ENCODE results near the gene CENPB. TPM values are rescaled to one million over a fixed set of nuclear protein-coding genes. Genes with fewer than 3 reads are reported as not detected.

The CENPB gene
- total RNA-seq, 1 donor from 2014 or later = 83.6 TPM

DNA sequence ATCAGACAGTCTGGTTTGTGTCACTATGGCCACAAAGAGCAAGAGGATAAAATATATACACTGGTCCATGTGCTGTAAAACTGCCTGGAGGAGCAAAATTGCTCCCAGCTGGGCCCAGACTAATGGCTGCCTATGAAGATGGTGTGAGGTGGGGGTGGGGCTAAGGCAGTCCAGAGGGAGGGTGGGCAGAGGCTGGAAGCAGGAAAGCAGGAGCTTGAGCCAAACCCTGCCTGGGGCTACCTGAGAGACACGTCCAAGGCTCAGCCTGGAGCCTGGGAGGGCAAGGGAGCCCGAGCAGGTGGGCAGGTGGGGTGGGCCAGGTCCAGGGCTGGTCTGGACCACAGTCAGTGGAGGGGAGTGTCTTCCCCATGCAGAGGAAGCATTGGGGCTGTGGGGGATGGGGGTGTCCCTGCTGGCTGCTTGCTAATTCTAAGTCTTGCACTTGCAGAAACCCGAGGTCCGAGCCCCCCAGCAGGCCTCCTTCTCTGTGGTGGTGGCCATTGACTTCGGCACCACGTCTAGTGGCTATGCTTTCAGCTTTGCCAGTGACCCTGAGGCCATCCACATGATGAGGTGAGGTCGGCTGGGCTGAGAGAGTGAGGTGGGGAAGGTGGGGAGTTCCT is 44.6 kb downstream of the CENPB start:
- TF ChIP-seq, protein P1, sequence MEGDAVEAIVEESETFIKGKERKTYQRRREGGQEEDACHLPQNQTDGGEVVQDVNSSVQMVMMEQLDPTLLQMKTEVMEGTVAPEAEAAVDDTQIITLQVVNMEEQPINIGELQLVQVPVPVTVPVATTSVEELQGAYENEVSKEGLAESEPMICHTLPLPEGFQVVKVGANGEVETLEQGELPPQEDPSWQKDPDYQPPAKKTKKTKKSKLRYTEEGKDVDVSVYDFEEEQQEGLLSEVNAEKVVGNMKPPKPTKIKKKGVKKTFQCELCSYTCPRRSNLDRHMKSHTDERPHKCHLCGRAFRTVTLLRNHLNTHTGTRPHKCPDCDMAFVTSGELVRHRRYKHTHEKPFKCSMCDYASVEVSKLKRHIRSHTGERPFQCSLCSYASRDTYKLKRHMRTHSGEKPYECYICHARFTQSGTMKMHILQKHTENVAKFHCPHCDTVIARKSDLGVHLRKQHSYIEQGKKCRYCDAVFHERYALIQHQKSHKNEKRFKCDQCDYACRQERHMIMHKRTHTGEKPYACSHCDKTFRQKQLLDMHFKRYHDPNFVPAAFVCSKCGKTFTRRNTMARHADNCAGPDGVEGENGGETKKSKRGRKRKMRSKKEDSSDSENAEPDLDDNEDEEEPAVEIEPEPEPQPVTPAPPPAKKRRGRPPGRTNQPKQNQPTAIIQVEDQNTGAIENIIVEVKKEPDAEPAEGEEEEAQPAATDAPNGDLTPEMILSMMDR (conservative IDR thresholded peaks at IDR 0.05) = no peak
- no peak for DNase-seq (ENCODE audit: low read depth, low spot score)
- H3K9me3 Mint-ChIP-seq = no peaks in the 10 kb centered on the region
- no peak overlapping the region for H3K4me3 Mint-ChIP-seq
- H3K27ac Mint-ChIP-seq (ENCODE audit: unreplicated experiment) = no peak overlapping the region
- no peaks in the 10 kb centered on the region for H3K36me3 Mint-ChIP-seq (ENCODE audit: low read depth)
- peaks cover 34% of the 10 kb centered on the region for H3K27me3 Mint-ChIP-seq (ENCODE audit: low read depth)
- peaks cover 30% of the 10 kb centered on the region for H3K4me1 Mint-ChIP-seq

DNA sequence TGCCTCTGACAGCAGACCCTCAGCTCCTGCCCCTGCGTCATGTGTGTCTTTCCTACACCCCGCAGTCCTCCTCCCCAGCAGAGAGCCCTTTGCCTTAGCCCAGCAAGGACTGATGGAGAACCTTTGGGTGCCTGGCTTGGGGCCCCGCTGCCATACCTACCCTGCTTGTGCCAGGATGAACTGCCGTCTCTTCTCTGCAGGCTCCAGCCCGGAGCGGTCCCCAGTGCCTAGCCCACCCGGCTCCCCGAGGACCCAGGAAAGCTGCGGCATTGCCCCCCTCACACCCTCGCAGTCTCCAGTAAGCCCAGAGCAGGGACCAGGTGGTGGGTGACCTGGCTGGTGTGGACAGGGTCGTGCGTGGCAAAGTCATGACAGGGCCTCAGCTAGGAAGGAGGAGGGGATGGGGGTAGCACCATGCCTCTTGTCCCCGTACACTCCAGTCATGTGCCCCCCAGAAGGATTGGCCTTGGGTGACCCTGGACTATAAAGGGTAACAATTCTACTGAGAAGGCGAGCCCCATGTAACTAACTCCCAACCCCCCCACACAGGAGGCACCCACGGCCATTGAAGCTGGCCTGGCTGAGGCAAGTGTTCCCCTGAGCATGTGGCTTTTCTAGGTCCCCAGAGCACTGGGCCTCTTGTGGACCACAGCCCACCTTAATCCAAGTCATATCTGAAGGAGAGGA is 45.8 kb downstream of the CENPB start:
- Mint-ChIP-seq H3K9me3 (no peaks in the 10 kb centered on the region), H3K36me3 (ENCODE audit: low read depth) (no peaks in the 10 kb centered on the region), H3K27ac (ENCODE audit: unreplicated experiment) (peak overlapping the region; percentile 71), H3K4me3 (no peak overlapping the region), H3K4me1 (peaks cover 30% of the 10 kb centered on the region), H3K27me3 (ENCODE audit: low read depth) (peaks cover 23% of the 10 kb centered on the region)
- TF ChIP-seq, protein P1 (conservative IDR thresholded peaks at IDR 0.05) = no peak
- no peak for DNase-seq (ENCODE audit: low read depth, low spot score)

DNA sequence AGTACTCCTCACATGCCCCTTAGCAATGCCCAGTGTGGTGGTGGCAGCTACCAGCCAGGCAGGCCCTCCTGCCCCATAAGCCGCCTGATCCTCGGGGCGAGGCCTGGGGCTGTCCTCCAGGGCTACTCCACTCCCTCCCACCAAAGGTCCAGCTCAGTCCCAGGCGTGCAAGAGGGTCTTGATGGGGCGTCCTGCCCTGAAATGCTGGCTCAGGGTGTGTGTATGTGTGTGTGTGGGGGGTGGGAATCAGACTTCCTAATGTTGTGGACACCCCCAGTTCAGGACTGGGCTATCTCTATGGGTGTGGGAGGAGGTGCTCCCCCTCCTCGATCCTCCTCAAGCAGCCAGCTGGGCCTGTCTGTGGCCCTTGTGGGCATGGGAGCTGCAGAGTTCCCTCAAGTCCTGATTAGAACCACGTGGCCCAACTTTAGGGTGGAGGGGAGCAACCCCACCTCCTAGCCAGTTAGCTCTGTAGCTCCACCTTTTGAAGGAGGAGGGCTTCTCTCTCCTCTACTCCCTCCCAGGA is 46.6 kb downstream of the CENPB start:
- TF ChIP-seq, protein P1 (conservative IDR thresholded peaks at IDR 0.05) = no peak
- Mint-ChIP-seq H3K9me3 (no peaks in the 10 kb centered on the region), H3K36me3 (ENCODE audit: low read depth) (no peaks in the 10 kb centered on the region), H3K4me3 (no peak overlapping the region), H3K27me3 (ENCODE audit: low read depth) (peaks cover 16% of the 10 kb centered on the region), H3K27ac (ENCODE audit: unreplicated experiment) (no peak overlapping the region), H3K4me1 (peaks cover 30% of the 10 kb centered on the region)
- DNase-seq (ENCODE audit: low read depth, low spot score) = no peak

DNA sequence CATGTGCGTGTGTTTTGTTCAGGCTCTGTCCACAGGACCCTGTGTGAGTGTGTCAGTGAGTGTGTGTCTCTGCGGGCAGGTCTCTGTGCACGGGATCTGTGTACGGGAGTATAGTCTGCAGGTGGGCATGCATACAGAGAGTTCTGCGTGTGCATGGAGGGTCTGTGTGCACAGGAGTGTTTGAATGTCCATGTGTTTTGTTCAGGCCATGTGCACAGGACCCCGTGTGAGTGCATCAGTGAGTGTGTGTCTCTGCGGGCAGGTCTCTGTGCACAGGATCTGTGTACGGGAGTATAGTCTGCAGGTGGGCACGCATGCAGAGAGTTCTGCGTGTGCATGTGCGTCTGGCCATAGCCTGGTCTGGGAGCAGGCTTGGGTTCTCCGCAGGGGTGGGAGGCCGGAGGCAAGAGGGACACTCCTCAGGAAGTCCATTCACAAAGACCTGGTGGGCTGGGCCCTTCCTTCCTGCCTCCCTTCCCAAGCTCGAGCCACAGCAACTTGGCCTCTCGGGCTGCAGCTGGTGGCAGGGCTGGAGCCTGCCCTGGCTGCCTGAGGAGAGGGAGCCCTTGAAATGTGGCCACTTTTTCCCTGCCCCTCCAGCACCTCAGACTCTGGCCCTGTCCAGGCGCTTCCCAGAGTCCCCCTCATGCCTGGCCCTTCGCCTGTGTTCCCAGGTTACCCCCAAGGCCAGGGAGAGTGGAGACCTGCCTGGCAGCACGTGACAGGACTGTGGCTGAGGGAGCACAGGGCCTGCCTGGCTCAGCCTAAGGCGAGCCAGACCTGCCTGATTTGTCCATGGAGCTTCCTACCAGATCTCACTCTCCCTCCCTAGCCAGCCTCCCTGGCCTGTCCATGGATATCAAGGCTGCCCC is 47.2 kb downstream of the CENPB start:
- no peaks in the 10 kb centered on the region for H3K36me3 Mint-ChIP-seq (ENCODE audit: low read depth)
- H3K27me3 Mint-ChIP-seq (ENCODE audit: low read depth) = peaks cover 9% of the 10 kb centered on the region
- H3K4me1 Mint-ChIP-seq = peaks cover 23% of the 10 kb centered on the region
- no peak overlapping the region for H3K4me3 Mint-ChIP-seq
- H3K9me3 Mint-ChIP-seq = no peaks in the 10 kb centered on the region
- H3K27ac Mint-ChIP-seq (ENCODE audit: unreplicated experiment) = no peak overlapping the region
- DNase-seq (ENCODE audit: low read depth, low spot score) = no peak
- TF ChIP-seq, protein P1 (conservative IDR thresholded peaks at IDR 0.05) = no peak
